H7 (cell line): ENCODE results near the gene KCNK7. TPM values are rescaled to one million over a fixed set of nuclear protein-coding genes. Genes with fewer than 3 reads are reported as not detected.

Experiments
- DNase-seq: peaks from one replicate; pipeline ENCODE4 v3.0.0; 2012
- H3K27me3 ChIP-seq: 2 replicates; pipeline ENCODE4 v1.6.0; 2011; ENCODE audit warnings: mild to moderate bottlenecking, low read length; ENCODE audit not compliant: control insufficient read depth, insufficient read depth
- H3K36me3 ChIP-seq: replicated peaks from 2 replicates; pipeline ENCODE4 v1.5.1; 2011; ENCODE audit warnings: low read length; ENCODE audit not compliant: control insufficient read depth, insufficient read depth
- H3K4me3 ChIP-seq: 2 replicates; pipeline ENCODE4 v1.5.1; 2011; ENCODE audit warnings: low read depth, mild to moderate bottlenecking, control low read depth, low read length, moderate library complexity; ENCODE audit not compliant: insufficient read depth
- total RNA-seq: library from RNA; depleted of rRNA; stranded (reverse); fragments of >200 nt; shearing (Covaris generic); gene quantifications from 2 replicates; pipeline ENCODE4 v1.2.3, GENCODE V29; 2014

KCNK7 gene
- total RNA-seq, 1 experiment from 2014 or later: not detected

DNA sequence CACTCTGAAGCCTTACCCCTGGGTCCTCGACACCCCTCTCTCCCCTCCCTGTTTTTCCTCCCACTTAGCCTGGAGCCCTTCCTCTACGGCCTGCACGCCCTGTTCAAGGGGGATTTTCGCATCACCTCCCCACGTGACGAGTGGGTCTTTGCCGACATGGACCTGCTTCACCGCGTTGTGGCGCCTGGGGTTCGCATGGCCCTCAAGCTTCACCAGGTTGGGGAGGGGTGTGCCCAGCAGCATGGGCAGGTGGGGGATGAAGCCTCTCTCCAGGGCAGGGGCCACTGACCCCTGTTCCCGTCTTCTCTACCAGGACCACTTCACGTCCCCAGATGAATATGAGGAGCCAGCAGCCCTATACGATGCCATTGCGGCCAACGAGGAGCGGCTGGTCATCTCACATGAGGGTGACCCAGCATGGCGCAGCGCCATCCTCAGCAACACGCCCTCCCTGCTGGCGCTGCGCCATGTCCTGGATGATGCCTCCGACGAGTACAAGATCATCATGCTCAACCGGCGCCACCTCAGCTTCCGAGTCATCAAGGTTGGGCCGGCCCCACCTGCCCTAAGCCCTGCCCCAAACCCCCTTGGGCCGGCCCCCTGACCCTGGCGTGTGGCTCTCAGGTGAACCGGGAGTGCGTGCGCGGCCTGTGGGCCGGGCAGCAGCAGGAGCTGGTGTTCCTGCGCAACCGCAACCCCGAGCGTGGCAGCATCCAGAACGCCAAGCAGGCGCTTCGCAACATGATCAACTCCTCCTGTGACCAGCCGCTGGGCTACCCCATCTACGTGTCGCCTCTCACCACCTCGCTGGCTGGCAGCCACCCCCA, 39.5 kb upstream of the KCNK7 start:
- Histone ChIP-seq H3K4me3 (no peak overlapping the region), H3K36me3 (peaks cover 20% of the 10 kb centered on the region), H3K27me3 (no peaks in the 10 kb centered on the region)
- no peak for DNase-seq

DNA sequence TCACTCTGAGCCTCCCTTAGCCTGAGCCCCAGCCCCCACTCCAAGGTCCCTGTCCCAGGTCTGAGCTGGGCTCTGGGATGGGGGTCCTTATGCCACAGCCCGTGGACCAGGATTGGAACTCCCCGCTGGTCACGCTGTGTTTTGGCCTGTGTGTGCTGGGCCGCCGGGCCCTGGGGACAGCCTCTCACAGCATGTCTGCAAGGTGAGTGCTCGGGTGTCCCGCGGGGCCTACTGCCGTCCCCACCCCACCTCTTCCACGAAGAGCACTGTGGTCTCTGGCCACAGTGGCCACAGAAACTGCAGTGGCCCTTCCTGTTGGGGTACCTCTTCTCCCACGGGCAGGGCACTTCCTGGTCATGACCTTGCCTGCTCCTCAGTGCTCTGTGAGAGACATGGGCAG, 38.8 kb upstream of the KCNK7 start:
- Histone ChIP-seq H3K36me3 (peaks cover 26% of the 10 kb centered on the region), H3K27me3 (no peaks in the 10 kb centered on the region), H3K4me3 (no peak overlapping the region)
- no peak for DNase-seq

DNA sequence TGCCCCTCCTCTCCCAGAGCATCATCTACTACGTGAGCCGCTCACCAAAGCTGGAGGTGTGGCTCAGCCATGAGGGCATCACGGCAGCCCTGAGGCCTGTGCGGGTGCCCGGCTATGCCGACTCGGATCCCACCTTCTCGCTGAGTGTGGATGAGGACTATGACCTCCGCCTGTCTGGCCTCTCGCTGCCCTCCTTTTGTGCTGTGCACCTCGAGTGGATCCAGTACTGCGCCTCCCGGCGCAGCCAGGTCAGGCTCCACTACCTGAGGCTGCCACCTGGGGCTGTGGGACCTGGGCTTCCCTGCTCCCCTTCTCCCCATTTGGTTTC, 38.5 kb upstream of the KCNK7 start:
- DNase-seq: no peak
- Histone ChIP-seq H3K4me3 (no peak overlapping the region), H3K36me3 (peaks cover 29% of the 10 kb centered on the region), H3K27me3 (no peaks in the 10 kb centered on the region)

DNA sequence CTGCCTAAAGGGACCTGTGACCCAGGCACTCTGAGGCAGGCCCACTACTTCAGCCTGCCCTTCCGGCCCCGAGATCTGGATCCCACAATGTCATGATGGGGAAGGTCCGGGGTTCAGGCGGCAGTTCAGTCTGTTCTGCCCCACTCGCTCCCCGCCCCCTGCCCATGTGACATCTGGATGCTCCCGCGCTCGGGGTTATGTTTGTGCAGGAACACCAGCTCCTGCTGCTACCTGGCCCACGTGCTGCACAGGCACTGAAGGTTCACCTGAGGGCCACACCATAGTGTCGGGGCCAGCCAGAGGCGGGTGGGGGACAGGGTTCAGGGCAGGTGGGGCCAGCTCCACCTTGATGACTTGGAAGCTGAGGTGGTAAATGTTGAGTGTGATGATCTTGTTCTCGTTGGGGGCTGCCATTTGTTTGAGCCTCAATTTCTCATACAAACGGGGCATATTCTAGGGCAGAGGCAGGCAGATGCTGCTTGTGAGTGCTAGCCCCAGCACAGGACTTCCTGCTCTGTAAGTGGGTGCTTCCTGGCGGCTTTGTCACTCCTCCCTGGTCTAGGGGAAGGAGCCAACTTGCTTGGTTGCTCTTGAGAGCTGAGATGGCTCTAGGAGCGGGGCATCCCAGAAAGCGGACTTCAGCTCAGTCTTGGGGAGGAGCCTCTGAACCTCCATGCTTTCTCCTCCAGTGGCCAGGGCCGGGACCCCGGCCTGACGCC, 37.9 kb upstream of the KCNK7 start:
- Histone ChIP-seq H3K36me3 (peaks cover 32% of the 10 kb centered on the region), H3K27me3 (no peaks in the 10 kb centered on the region), H3K4me3 (no peak overlapping the region)
- no peak for DNase-seq

DNA sequence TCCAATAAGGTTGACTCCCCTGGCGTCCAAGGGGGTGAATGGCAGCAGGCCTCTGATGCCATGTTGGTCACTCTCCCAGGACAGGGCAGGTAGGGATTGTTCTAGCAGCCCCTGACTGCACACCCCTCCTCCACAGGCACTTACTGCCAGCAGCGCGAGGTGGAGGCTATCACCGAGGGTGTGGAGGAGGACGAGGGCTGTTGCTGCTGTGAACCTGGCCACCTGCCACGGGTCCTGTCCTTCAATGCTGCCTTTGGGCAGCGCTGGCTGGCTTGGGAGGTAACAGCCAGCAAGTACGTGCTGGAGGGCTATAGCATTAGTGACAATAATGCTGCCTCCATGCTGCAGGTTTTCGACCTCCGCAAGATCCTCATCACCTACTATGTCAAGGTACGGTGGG, 34.6 kb upstream of the KCNK7 start:
- no peaks in the 10 kb centered on the region for H3K27me3 ChIP-seq
- H3K36me3 ChIP-seq: peaks cover 51% of the 10 kb centered on the region
- no peak overlapping the region for H3K4me3 ChIP-seq
- DNase-seq: no peak

DNA sequence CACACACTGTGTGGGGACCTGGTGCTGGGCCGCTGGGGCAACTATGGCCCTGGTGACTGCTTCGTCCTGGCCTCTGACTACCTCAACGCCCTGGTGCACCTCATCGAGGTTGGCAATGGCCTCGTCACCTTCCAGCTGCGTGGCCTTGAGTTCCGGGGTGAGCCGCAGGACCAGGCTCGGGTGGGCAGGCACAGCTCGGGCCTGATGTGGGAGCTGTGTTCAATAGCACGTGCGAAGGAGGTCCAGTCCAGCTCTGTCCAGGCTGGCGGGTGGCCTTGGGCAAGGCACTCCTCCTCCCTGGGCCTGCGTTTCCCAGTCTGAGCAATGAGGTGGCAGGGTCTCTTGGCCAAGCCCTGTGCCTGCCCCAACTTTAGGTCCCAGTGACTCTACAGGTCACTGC, 34.0 kb upstream of the KCNK7 start:
- Histone ChIP-seq H3K36me3 (peaks cover 46% of the 10 kb centered on the region), H3K27me3 (no peaks in the 10 kb centered on the region), H3K4me3 (no peak overlapping the region)
- DNase-seq: no peak

DNA sequence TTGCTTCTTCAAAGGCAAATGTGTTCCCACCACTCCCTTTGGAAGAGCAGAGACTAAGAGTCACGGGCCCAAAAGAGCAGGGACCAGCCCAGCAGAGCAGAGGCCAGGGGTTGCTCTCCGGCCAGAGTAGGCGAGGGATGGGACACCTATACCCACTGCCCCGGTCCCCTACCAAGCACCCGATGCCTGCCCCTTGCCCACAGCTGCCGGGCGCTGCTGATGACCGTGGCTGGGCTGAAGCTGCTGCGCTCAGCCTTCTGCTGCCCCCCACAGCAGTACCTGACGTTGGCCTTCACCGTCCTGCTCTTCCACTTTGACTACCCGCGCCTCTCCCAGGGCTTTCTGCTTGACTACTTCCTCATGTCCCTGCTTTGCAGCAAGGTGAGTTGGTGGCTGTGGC, 31.6 kb upstream of the KCNK7 start:
- H3K27me3 ChIP-seq: no peaks in the 10 kb centered on the region
- no peak overlapping the region for H3K4me3 ChIP-seq
- H3K36me3 ChIP-seq: peaks cover 46% of the 10 kb centered on the region
- no peak for DNase-seq

DNA sequence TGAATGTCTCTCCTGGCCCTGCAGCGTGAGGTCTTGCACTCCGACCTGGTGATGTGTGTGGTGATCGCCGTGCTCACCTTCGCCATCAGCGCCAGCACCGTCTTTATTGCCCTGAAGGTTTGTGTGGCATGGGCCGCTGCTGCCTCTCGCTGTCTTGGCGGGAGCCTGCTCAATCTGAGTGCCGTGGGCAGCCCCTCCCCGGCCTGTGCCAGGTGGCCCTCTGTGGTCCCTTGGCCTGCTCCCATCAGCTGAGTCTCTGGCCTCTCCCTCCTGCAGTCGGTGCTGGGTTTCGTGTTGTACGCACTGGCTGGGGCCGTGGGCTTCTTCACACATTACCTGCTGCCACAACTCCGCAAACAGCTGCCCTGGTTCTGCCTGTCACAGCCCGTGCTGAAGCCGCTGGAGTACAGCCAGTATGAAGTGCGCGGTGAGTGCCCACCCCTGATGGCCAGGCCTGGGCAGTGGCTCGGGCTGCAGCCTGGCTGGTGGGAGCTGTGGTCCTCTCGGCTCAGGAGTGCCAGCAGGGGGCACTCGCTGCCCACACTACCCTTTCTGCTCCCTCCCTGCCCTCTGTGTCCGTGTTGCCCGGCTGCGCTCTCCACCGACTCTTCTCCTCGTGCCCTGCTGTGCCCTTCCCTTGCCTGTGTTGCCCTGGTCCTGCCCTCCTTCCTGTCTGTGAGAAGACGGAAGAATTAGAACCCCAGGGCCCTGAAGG, 30.2 kb upstream of the KCNK7 start:
- Histone ChIP-seq H3K4me3 (no peak overlapping the region), H3K36me3 (peaks cover 45% of the 10 kb centered on the region), H3K27me3 (no peaks in the 10 kb centered on the region)
- DNase-seq: peak; percentile 92

DNA sequence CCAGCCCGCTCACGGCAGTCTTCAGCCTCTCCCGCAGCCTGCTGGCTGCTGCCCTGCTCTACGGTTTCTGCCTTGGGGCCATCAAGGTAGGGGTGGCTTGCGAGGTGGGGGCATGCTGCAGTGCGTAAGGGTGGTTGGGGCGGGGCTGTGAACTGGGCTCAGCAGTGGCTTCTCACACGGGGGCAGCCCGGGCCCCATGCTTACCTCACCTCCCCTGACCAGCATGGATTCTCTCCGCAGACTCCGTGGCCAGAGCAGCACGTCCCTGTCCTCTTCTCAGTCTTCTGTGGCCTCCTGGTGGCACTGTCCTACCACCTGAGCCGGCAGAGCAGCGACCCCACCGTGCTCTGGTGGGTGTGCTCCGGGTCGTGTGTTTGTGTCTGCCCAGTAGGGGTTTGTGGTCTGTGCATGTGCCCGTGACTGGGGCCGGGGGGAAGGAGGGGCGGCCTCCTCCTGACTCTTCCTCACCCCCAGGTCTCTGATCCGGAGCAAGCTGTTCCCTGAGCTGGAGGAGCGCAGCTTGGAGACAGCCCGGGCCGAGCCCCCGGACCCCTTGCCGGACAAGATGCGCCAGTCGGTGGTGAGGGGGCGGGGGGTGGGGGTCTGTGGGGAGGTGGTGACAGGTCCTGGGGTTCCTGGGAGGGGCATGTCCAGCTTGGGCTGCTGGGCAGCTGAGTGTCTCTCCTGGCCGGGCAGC, 29.5 kb upstream of the KCNK7 start:
- no peak for DNase-seq
- H3K36me3 ChIP-seq: peaks cover 43% of the 10 kb centered on the region
- H3K27me3 ChIP-seq: no peaks in the 10 kb centered on the region
- no peak overlapping the region for H3K4me3 ChIP-seq

DNA sequence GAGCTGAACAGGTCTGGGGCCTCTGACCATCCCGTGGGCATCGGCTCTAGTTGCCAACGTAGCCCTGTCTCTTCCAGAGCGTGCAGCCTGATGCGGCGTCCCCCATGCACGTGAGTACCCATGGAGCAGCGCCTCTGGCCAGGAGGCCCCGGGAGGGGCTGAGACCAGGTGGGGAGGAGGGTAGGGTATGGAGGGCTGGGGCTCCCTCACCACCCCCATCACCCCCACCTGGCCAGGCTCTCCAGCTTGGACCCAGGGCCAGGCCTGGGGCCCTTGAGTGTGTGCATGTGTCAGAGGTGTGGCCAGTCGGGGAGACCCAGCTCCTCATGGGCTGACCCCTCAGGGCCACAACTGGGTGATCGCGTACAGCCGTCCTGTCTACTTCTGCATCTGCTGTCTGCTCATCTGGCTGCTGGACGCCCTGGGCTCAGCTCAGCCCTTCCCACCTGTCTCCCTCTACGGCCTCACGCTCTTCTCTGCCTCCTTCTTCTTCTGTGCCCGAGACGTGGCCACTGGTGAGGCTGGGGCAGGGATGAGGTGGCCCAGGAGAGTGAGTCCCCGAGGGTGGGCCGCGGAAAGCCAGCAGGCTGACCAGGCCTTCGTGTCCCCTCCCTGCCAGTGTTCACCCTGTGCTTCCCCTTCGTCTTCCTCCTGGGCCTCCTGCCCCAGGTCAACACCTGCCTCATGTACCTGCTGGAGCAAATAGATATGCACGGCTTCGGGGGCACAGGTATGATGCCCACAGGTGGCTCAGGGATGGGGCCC, 28.4 kb upstream of the KCNK7 start:
- no peak for DNase-seq
- Histone ChIP-seq H3K36me3 (peaks cover 36% of the 10 kb centered on the region), H3K27me3 (no peaks in the 10 kb centered on the region), H3K4me3 (no peak overlapping the region)

DNA sequence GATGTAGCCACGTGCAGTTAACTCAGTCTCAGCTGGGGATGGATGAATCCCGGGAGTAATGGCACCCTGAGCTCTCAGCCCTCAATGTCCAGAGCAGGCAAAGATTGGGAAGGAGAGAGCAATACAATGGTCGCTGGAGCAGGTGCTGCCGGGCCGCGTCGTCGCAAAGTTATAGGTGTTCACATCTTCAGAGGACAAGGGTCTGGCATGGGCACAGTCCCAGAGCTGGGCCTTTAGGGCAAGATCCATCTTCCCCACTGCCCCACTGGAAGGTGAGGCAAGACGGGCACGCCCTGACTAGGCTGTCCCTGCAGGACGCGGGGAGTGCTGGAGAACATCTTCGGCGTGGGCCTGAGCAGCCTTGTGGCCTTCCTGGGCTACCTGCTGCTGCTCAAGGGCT, 27.6 kb upstream of the KCNK7 start:
- peaks cover 35% of the 10 kb centered on the region for H3K36me3 ChIP-seq
- H3K27me3 ChIP-seq: no peaks in the 10 kb centered on the region
- no peak for DNase-seq
- no peak overlapping the region for H3K4me3 ChIP-seq

DNA sequence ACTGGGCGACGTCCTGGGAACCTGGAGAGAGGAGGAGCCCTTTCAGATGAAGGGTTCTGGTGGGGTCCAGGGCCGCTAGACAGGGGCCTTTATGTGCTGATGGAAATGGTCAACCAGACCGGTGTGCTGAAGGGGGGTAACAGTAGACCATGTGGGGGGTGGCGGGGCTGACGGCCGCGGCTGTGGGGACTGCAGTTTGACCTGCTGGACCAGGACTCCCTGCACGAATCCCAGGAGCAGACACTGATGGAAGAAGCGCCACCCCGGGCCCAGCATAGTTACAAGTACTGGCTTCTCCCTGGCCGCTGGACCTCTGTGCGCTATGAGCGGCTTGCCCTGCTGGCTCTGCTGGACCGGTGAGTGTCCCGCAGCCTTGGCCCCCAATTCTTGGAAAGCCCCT, 26.4 kb upstream of the KCNK7 start:
- Histone ChIP-seq H3K4me3 (no peak overlapping the region), H3K27me3 (no peaks in the 10 kb centered on the region), H3K36me3 (peaks cover 33% of the 10 kb centered on the region)
- no peak for DNase-seq

DNA sequence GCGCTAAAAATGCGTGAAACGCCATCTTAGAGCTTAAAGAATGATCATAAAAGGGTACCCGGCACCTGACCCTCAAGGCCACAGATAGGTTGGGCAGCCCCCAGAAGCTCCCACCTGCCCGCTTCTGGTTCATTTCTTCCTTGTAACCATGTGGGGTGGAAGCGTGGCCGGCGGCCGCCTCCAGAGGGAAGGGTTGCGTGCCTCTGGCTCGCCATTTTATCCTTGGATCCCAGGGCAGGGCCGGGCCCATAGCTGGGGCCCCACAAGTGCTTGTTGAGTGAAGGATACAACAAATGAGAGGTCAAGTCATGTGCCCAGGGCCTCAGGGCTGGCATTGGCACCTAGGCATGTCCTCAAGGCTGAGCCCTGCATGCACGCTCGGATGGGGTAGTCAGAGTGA, 25.9 kb upstream of the KCNK7 start:
- Histone ChIP-seq H3K27me3 (no peaks in the 10 kb centered on the region), H3K36me3 (peaks cover 30% of the 10 kb centered on the region), H3K4me3 (no peak overlapping the region)
- no peak for DNase-seq

DNA sequence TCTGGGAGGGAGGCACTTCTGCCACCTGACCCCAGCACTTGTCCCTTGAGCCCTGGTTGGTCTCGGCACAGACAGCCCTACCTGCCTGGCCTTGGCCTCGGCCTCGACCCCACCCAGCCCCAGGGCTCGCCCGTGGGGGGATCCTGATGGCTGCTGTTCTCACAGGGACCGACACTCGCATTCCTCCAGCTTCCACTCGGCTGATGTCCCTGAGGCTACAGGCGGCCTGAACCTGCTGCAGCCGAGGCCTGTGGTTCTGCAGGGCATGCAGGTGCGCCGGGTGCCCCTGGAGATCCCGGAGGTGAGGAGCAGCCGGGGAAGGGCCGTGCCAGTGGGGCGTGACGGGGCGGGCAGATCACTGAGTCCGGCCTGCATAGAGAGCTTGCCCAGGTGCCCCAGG, 25.1 kb upstream of the KCNK7 start:
- no peak overlapping the region for H3K4me3 ChIP-seq
- H3K36me3 ChIP-seq: peaks cover 26% of the 10 kb centered on the region
- DNase-seq: no peak

More for the DNA sequence above, 25.1 kb upstream of the KCNK7 start:
- H3K27me3 ChIP-seq: no peaks in the 10 kb centered on the region
